H54 (cell line): ENCODE measurements around the gene SLC44A2.

Experiments used
- DNase-seq: peaks from one replicate; pipeline ENCODE4 v3.0.0; 2011; ENCODE audit warnings: low spot score, mixed read lengths; ENCODE audit not compliant: insufficient read length
- FAIRE-seq: peaks from 3 replicates; lab custom pipeline; 2011; peaks lifted over from hg19 to GRCh38; lab: Jason Lieb, UNC
- POLR2A ChIP-seq: IDR thresholded peaks from 2 replicates; pipeline ENCODE4 v1.6.1; 2011; ENCODE audit warnings: low read depth, mild to moderate bottlenecking, low read length

SLC44A2 gene

DNA sequence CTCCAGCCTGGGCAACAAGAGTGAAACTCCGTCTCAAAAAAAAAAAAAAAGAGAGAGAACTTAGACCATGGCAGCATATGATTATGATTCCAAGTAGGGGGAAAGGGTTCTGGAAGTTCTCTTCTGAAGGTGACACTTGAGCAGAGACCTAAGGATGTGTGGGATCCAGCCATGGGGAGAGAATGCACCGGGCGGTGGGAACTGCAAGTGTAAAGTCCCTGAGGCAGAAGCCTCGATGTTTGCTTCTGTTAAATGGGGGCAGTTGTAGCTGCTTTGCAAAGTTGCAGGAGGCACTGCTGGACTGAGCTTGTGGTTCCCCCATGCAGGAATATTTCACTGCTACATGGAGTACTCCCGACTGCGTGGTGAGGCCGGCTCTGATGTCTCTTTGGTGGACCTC, 9.1 kb downstream of the SLC44A2 start:
- no peak for TF ChIP-seq POLR2A
- FAIRE-seq (no peak), DNase-seq (no peak)

DNA sequence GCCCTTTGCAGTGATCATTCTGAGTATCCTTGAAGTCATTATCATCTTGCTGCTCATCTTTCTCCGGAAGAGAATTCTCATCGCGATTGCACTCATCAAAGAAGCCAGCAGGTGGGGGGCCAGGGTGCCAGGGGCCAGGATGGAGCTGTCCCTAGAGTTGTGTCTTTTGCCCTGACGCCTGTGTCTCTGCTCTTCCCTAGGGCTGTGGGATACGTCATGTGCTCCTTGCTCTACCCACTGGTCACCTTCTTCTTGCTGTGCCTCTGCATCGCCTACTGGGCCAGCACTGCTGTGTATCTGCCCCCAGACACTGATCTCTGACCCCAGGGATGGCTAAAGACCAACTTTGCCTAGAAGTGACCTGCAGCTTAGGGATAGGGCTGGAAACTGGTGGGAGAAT, 9.6 kb downstream of the SLC44A2 start:
- no peak for FAIRE-seq
- no peak for TF ChIP-seq POLR2A
- DNase-seq = no peak

DNA sequence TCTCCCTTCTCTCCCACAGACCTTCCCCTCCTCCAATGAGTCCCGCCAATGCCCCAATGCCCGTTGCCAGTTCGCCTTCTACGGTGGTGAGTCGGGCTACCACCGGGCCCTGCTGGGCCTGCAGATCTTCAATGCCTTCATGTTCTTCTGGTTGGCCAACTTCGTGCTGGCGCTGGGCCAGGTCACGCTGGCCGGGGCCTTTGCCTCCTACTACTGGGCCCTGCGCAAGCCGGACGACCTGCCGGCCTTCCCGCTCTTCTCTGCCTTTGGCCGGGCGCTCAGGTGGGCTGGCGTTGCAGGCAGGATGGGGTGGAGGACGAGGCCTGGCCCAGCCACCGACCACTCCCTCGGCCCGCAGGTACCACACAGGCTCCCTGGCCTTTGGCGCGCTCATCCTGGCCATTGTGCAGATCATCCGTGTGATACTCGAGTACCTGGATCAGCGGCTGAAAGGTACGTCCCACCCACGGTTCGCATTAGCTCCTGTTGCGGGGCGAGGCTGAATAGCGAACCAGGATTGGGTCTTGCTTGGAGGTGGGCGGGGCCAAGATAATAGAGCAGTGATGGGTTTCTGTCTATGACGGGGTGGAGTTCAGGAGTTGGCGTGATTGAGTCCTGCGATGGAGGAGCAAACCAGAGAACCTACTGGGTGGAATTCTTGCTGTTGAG, 11.1 kb downstream of the SLC44A2 start:
- TF ChIP-seq POLR2A = no peak
- DNase-seq (no peak), FAIRE-seq (no peak)

DNA sequence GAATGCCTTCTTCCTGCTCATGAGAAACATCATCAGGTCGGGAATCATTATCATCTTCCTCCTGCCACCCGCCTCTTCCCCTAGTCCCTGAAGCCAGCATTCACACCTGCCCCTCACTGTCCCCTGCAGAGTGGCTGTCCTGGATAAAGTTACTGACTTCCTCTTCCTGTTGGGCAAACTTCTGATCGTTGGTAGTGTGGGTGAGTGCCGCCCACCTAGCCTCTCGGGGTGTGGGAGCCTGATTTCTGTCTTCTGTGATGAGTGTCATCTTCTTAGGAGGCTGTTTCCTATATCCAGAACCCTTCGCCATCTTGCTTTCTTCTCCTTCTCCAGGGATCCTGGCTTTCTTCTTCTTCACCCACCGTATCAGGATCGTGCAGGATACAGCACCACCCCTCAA, 12.5 kb downstream of the SLC44A2 start:
- FAIRE-seq (no peak), DNase-seq (no peak)
- no peak for TF ChIP-seq POLR2A

DNA sequence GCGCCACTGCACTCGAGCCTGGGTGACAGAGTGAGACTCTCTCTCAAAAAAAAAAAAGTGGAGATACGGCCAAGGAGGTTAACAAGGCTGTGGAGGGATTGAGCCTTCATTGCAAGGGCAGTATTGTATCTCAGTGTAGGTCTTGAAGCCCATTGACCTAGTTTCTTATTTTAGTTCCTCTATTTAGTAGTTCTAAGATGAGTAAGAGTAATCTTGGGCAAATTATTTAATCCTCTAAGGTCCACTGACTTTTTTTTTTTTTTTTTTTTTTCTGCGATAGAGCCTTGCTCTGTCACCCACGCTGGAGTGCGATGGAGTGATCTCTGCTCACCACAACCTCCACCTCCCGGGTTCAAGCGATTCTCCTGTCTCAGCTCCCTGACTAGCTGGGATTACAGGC, 14.5 kb downstream of the SLC44A2 start:
- FAIRE-seq (no peak), DNase-seq (no peak)
- TF ChIP-seq POLR2A = no peak

DNA sequence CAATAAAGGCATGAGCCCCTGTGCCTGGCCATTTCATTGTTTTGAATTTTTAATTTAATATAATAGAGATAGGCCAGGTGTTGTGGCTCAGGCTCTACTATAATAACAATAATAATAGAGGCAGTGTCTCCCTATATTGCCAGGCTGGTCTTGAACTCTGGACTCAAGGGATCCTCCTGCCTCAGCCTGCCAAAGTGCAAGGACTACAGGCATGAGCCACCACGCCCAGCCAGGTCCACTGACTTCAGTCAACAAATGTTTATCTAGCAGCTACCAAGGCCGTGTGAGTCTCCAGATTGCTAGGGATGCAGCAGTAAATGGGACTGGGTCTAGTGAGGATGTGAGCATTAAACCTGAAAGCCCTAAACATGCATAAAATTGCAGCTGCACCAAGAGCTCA, 15.0 kb downstream of the SLC44A2 start:
- FAIRE-seq (no peak), DNase-seq (no peak)
- TF ChIP-seq POLR2A = no peak

DNA sequence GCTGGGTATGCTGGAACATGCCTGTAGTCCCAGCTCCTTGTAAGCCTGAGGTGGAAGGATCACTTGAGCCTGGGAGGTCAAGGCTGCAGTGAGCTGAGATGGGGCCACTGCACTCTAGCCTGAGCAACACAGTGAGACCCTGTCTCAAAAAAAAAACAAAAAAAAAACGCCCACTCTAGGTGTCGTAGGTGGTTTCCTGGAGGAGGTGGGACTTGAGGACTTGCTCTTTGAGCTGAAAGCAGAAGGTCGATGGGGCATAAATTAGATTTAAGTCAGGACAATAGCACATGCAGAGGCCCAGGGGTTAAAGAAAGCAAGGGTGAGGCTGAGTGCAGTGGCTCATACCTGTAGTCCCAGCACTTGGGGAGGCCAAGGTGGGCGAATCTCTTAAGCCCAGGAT, 15.9 kb downstream of the SLC44A2 start:
- no peak for TF ChIP-seq POLR2A
- DNase-seq (no peak), FAIRE-seq (no peak)

DNA sequence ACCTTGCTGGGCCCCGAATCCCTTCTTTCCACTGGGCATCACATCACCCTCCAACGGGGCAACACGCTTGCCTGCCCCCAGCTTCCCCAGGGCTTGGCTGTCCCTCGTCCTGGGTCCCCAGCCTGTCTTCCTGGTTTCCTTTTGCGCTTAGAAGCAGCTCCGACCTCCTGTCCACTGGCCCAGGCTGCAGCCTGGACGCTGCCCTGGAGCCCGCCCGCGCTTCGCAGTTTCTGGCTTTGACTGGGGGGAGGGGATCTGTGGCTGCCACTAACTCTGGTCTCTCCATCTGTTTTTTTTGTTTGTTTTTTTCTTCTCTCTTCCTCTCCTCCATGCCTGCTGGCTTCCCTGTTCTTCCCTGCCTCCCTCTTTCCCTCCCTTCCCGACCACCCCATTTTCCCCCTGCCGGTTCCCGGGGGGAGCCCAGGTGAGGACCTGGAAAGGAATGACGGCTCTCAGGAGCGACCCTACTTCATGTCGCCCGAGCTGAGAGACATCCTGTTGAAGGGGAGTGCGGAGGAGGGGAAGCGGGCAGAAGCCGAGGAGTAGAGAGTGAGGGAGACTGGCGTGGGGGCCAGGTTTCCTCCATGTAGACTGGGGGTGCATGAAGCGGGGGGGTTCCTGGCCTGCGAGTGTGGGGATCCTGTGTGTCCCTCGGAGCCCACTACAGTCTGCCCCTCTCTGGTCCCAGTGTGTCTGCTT, 17.3 kb downstream of the SLC44A2 start:
- DNase-seq (no peak), FAIRE-seq (no peak)
- TF ChIP-seq POLR2A = no peak

DNA sequence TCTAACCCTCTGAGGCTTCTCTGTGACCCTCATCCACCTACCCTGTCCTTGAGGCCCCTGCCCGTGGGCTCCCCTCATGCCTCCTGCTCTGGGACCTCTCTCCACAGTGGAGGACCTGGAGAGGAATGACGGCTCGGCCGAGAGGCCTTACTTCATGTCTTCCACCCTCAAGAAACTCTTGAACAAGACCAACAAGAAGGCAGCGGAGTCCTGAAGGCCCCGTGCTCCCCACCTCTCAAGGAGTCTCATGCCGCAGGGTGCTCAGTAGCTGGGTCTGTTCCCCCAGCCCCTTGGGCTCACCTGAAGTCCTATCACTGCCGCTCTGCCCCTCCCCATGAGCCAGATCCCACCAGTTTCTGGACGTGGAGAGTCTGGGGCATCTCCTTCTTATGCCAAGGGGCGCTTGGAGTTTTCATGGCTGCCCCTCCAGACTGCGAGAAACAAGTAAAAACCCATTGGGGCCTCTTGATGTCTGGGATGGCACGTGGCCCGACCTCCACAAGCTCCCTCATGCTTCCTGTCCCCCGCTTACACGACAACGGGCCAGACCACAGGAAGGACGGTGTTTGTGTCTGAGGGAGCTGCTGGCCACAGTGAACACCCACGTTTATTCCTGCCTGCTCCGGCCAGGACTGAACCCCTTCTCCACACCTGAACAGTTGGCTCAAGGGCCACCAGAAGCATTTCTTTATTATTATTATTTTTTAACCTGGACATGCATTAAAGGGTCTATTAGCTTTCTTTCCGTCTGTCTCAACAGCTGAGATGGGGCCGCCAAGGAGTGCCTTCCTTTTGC, 18.0 kb downstream of the SLC44A2 start:
- no peak for TF ChIP-seq POLR2A
- DNase-seq (no peak), FAIRE-seq (no peak)

DNA sequence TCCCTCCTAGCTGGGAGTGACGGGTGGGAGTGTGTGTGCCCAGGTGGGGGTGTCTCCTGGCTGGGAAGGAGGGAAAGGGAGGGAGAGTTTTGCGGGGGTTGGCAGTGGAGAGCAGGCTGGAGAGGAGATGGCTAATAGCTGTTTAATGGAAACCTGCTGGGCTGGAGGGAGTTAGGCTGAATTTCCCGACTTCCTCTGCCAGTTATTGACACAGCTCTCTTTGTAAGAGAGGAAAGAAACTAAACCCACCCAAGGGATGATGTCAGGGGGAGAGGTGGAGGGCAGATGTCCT, 18.6 kb downstream of the SLC44A2 start:
- TF ChIP-seq POLR2A = no peak
- DNase-seq = no peak
- FAIRE-seq = no peak

DNA sequence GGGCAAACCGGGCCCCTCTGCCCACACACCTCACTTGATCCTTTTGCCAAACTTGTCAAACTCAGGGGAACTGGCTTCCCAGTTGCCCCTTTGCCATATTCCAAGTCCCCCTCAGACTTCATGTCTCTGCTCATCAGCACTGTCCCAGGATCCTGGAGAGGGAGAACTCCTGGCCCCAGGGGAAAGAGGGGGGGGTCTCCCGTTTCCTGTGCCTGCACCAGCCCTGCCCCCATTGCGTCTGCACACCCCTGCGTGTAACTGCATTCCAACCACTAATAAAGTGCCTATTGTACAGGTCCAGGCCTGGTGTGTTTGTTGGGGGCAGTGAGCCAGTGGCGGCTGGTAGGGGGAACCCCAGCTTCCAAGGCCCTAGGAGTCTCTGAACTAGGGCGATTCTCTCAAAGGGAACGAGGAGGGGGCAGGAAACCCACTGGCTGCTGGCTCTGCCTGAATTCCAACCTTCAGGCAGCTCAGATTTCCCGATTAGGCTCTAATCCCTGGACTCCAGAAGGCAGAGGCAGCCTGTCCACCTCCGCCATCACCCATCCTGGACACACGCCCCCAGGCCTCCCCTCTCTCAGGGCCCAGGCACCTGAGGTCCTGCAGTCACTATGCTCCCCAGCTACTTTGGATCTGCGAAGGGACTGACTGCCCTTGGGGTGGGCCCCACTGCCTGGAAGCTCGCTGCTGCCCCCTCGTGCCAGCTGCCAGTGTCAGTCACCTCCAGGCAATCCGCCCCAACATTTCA, 19.1 kb downstream of the SLC44A2 start:
- FAIRE-seq (no peak), DNase-seq (peak; percentile 79)
- no peak for TF ChIP-seq POLR2A

DNA sequence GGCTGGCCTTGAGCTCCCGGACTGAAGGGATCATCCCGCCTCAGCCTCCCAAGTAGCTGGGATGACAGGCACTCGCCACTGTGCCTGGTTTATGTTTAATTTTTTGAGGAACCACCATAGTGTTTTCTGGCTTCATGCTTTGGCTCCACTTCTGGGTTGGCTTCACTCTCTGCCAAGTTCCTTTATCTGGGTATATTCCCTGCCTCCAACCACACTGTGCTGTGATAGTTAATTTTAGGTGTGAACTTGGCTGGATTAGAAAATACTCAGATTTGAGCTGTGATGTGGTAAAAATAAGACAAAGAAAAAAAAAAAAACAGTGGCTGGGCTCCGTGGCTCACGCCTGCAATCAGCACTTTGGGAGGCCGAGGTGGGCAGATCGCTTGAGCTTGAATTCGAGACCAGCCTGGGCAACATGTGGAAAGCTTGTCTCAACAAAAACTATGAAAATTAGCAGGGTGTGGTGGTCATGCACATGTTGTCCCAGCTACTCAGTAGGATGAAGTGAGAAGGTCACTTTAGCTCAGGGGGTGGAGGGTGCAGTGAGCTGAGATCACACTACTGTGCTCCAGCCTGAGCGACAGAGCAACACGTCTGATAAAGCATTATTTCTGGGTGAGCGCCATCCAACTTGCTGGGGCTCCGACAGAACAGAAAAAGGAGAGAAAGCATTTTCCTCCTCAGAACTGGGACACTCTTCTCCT, 21.3 kb downstream of the SLC44A2 start:
- TF ChIP-seq POLR2A = no peak
- no peak for DNase-seq
- FAIRE-seq = no peak

DNA sequence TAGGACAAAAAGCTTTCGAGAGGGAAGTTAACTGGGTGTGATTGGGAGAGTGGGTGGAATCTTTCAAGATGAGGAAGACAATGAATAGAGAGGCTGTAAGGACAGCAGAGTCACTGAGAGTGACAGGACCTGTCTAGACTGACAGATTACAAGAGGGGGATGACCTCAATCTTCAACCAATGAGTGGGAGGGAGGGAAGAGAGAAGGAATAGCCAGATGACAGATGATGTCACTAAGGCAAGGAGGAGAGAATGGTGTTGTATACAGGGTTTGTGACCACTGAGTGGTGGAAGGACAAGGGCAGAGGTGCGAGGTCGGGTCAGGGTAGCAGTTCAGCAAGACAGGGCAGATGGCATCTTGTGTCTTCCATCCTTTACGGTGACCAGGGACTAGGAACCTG, 23.0 kb downstream of the SLC44A2 start:
- no peak for TF ChIP-seq POLR2A
- FAIRE-seq = no peak
- DNase-seq = no peak

DNA sequence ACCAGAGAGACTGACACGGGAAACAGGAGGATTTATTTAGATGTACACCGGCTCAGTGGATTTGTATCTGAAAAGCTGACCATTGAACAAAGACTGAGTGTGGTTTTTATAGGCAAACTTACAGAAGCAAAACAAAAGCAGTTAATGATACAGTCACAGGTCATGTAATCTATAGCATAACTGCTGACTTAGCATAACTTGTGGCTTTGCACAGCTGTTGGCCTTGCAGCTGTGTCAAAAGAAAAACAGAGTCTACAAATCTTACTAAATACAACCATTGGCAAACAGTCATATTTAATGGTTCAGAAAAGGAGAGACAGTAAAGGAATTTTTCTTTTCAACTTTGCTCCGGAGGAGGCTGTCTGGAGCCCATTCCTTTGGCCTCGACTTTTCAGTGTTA, 26.5 kb downstream of the SLC44A2 start:
- DNase-seq (no peak), FAIRE-seq (no peak)
- TF ChIP-seq POLR2A = no peak

DNA sequence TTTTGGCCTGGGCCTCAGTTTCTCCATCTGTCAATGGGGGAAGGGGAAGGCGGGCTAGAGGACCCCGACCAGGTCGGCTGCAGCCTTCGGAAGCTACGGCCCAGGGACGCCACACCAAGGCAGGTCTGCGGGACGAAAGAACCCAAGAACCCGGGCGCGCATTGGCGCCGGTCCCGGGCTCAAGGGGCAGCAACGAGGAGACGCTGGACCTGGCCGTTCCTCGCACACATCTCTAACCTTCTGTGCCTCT, 28.1 kb downstream of the SLC44A2 start:
- DNase-seq (no peak), FAIRE-seq (no peak)
- TF ChIP-seq POLR2A = no peak
